HEK293 (cell line): ENCODE measurements around the gene NSD1.

Experiments
- CTCF ChIA-PET: fragments of 350-600 bp; formaldehyde crosslinking; extraction: SDS; loops from one replicate; lab custom pipeline; 2021; ENCODE audit warnings: antibody characterized with exemption; lab: Yijun Ruan, JAX
- POLR2A ChIA-PET: fragments of 300-600 bp; formaldehyde crosslinking; extraction: SDS; loops from one replicate; lab custom pipeline; 2020; ENCODE audit warnings: antibody characterized with exemption, inconsistent platforms; lab: Yijun Ruan, JAX
- H3K27ac ChIP-seq: fragments of 200-500 bp; sonication (Bioruptor generic); 2 replicates; pipeline ENCODE4 v1.5.1; 2014; ENCODE audit warnings: low read depth, low read length, control low read depth, inconsistent platforms; ENCODE audit errors: extremely low read depth
- H3K36me3 ChIP-seq, 2 experiments: fragments of 200-500 bp in 1 of 2; sonication (Bioruptor generic) in 1 of 2; 1 replicate in 1 of 2; 2 replicates in 1 of 2; pipeline ENCODE4 v1.5.1; 2014 to 2017; ENCODE audit warnings: inconsistent platforms in 2 of 2, low read length in 2 of 2; ENCODE audit not compliant: control insufficient read depth in 2 of 2, insufficient read depth in 1 of 2
- H3K4me1 ChIP-seq: fragments of 200-500 bp; sonication (Bioruptor generic); 2 replicates; pipeline ENCODE4 v1.5.1; 2014; ENCODE audit warnings: mild to moderate bottlenecking, low read length, inconsistent platforms; ENCODE audit not compliant: control insufficient read depth, insufficient read depth
- H3K4me3 ChIP-seq: 2 replicates; pipeline ENCODE4 v1.5.1; 2011; ENCODE audit warnings: low read depth, mild to moderate bottlenecking, control low read depth, low read length, moderate library complexity
- H3K9me3 ChIP-seq: fragments of 200-500 bp; sonication (Bioruptor generic); 2 replicates; pipeline ENCODE4 v1.5.1; 2014; ENCODE audit warnings: low read depth, low read length, inconsistent platforms; ENCODE audit not compliant: control insufficient read depth, insufficient read depth
- GLIS1 ChIP-seq: fragments of 450-650 bp; formaldehyde crosslinking; IDR thresholded peaks from 2 replicates; pipeline ENCODE4 v1.5.1; 2016; ENCODE audit warnings: missing biosample characterization, missing genetic modification characterization
- GLIS2 ChIP-seq: fragments of 450-650 bp; formaldehyde crosslinking; IDR thresholded peaks from 2 replicates; pipeline ENCODE4 v1.5.1; 2016; ENCODE audit warnings: missing biosample characterization, missing genetic modification characterization
- MZF1 ChIP-seq: fragments of 450-650 bp; formaldehyde crosslinking; IDR thresholded peaks from 2 replicates; pipeline ENCODE4 v1.5.1; 2017; ENCODE audit warnings: missing biosample characterization, missing genetic modification characterization, borderline replicate concordance
- SCRT2 ChIP-seq: fragments of 450-650 bp; formaldehyde crosslinking; IDR thresholded peaks from 2 replicates; pipeline ENCODE4 v1.5.1; 2016; ENCODE audit warnings: missing biosample characterization, missing genetic modification characterization
- SP2 ChIP-seq: fragments of 450-650 bp; formaldehyde crosslinking; IDR thresholded peaks from 2 replicates; pipeline ENCODE4 v1.5.1; 2016; ENCODE audit warnings: missing biosample characterization, missing genetic modification characterization
- ZIC2 ChIP-seq: fragments of 450-650 bp; formaldehyde crosslinking; IDR thresholded peaks from 2 replicates; pipeline ENCODE4 v1.5.1; 2016; ENCODE audit warnings: missing biosample characterization, missing genetic modification characterization
- ZNF121 ChIP-seq: fragments of 450-650 bp; formaldehyde crosslinking; IDR thresholded peaks from 2 replicates; pipeline ENCODE4 v1.5.1; 2016; ENCODE audit warnings: missing biosample characterization, missing genetic modification characterization
- ZNF133 ChIP-seq: fragments of 450-650 bp; formaldehyde crosslinking; IDR thresholded peaks from 2 replicates; pipeline ENCODE4 v1.5.1; 2016; ENCODE audit warnings: missing biosample characterization, missing genetic modification characterization
- ZNF341 ChIP-seq: fragments of 450-650 bp; formaldehyde crosslinking; IDR thresholded peaks from 2 replicates; pipeline ENCODE4; 2016; ENCODE audit warnings: low read depth, missing biosample characterization, missing genetic modification characterization
- ZNF354C ChIP-seq: fragments of 450-650 bp; formaldehyde crosslinking; IDR thresholded peaks from 2 replicates; pipeline ENCODE4 v1.5.1; 2016; ENCODE audit warnings: missing biosample characterization, missing genetic modification characterization, low read depth, borderline replicate concordance
- ZNF391 ChIP-seq: fragments of 450-650 bp; formaldehyde crosslinking; IDR thresholded peaks from 2 replicates; pipeline ENCODE4 v1.5.1; 2016; ENCODE audit warnings: low read depth, missing biosample characterization, missing genetic modification characterization, borderline replicate concordance
- ZNF404 ChIP-seq: fragments of 450-650 bp; formaldehyde crosslinking; IDR thresholded peaks from 2 replicates; pipeline ENCODE4 v1.5.1; 2017; ENCODE audit warnings: missing biosample characterization, missing genetic modification characterization
- ZNF48 ChIP-seq: fragments of 450-650 bp; formaldehyde crosslinking; IDR thresholded peaks from 2 replicates; pipeline ENCODE4 v1.5.1; 2016; ENCODE audit warnings: missing biosample characterization, missing genetic modification characterization
- ZNF513 ChIP-seq: fragments of 450-650 bp; IDR thresholded peaks from 2 replicates; pipeline ENCODE4 v1.5.1; 2018; ENCODE audit warnings: missing biosample characterization, missing genetic modification characterization
- ZNF549 ChIP-seq: fragments of 450-650 bp; IDR thresholded peaks from 2 replicates; pipeline ENCODE4 v1.5.1; 2018; ENCODE audit warnings: missing biosample characterization, missing genetic modification characterization, mild to moderate bottlenecking, inconsistent platforms, moderate library complexity
- ZNF677 ChIP-seq: fragments of 450-650 bp; IDR thresholded peaks from 2 replicates; pipeline ENCODE4 v1.5.0; 2018; ENCODE audit warnings: missing biosample characterization, mild to moderate bottlenecking, missing genetic modification characterization, moderate library complexity
- ZNF701 ChIP-seq: fragments of 450-650 bp; formaldehyde crosslinking; IDR thresholded peaks from 2 replicates; pipeline ENCODE4 v1.5.1; 2016; ENCODE audit warnings: missing biosample characterization, missing genetic modification characterization
- ZNF747 ChIP-seq: fragments of 450-650 bp; formaldehyde crosslinking; IDR thresholded peaks from 2 replicates; pipeline ENCODE4 v1.5.1; 2016; ENCODE audit warnings: missing biosample characterization, missing genetic modification characterization
- ZNF843 ChIP-seq: fragments of 450-650 bp; formaldehyde crosslinking; IDR thresholded peaks from 2 replicates; pipeline ENCODE4 v1.5.1; 2016; ENCODE audit warnings: missing biosample characterization, missing genetic modification characterization
- TF ChIP-seq, protein P1 (sequence below): fragments of 450-650 bp; formaldehyde crosslinking; IDR thresholded peaks from 2 replicates; pipeline ENCODE4 v1.5.1; 2017; ENCODE audit warnings: missing biosample characterization, missing genetic modification characterization
- TF ChIP-seq, protein P2 (sequence below): fragments of 450-650 bp; formaldehyde crosslinking; IDR thresholded peaks from 2 replicates; pipeline ENCODE4 v1.5.1; 2016; ENCODE audit warnings: missing biosample characterization, missing genetic modification characterization

The NSD1 gene

GRCh38 chr5:177093082-177093712 lies 40.4 kb upstream of the NSD1 start (continued):
- TF ChIP-seq, protein P1, sequence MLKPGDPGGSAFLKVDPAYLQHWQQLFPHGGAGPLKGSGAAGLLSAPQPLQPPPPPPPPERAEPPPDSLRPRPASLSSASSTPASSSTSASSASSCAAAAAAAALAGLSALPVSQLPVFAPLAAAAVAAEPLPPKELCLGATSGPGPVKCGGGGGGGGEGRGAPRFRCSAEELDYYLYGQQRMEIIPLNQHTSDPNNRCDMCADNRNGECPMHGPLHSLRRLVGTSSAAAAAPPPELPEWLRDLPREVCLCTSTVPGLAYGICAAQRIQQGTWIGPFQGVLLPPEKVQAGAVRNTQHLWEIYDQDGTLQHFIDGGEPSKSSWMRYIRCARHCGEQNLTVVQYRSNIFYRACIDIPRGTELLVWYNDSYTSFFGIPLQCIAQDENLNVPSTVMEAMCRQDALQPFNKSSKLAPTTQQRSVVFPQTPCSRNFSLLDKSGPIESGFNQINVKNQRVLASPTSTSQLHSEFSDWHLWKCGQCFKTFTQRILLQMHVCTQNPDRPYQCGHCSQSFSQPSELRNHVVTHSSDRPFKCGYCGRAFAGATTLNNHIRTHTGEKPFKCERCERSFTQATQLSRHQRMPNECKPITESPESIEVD (tag by site-specific recombination): no peak
- no peak for TF ChIP-seq ZNF133 (tag by site-specific recombination)
- no peak for TF ChIP-seq ZNF549

- Histone ChIP-seq H3K4me1 (no peaks in the 10 kb centered on the region), H3K27ac (no peak overlapping the region), H3K4me3 (no peak overlapping the region), H3K9me3 (no peaks in the 10 kb centered on the region), H3K36me3 (peaks cover 0 to 3% of the 10 kb centered on the region in 2 experiments; a peak in 1 of 3 replicates)
- POLR2A ChIA-PET: no interaction called here
- CTCF ChIA-PET: no interaction called here
- no peak for TF ChIP-seq MZF1 (tag by site-specific recombination)
- peak; percentile 90 for TF ChIP-seq ZNF121 (tag by site-specific recombination)
Observed at GRCh38 chr5:177093803-177094202, 39.8 kb upstream of the NSD1 start.

GRCh38 chr5:177094224-177095087 lies 39.1 kb upstream of the NSD1 start:
- TF ChIP-seq GLIS1 (peak; percentile 98), SCRT2 (tag by site-specific recombination) (peak; percentile 28; the same call in 1 of the 2 replicates), ZIC2 (tag by site-specific recombination) (peak; percentile 90), ZNF747 (tag by site-specific recombination) (no peak), ZNF354C (tag by site-specific recombination) (no peak), ZNF513 (peak; percentile 42), ZNF677 (tag by site-specific recombination) (no peak), ZNF404 (no peak), ZNF341 (tag by site-specific recombination) (peak; percentile 78), ZNF843 (no peak), ZNF701 (tag by site-specific recombination) (no peak), ZNF391 (tag by site-specific recombination) (no peak), GLIS2 (tag by site-specific recombination) (peak; percentile 62), SP2 (tag by site-specific recombination) (0 out of 2 replicates have a peak, but pooled peaks have one; percentile 18), ZNF48 (tag by site-specific recombination) (no peak)
- TF ChIP-seq, protein P2, sequence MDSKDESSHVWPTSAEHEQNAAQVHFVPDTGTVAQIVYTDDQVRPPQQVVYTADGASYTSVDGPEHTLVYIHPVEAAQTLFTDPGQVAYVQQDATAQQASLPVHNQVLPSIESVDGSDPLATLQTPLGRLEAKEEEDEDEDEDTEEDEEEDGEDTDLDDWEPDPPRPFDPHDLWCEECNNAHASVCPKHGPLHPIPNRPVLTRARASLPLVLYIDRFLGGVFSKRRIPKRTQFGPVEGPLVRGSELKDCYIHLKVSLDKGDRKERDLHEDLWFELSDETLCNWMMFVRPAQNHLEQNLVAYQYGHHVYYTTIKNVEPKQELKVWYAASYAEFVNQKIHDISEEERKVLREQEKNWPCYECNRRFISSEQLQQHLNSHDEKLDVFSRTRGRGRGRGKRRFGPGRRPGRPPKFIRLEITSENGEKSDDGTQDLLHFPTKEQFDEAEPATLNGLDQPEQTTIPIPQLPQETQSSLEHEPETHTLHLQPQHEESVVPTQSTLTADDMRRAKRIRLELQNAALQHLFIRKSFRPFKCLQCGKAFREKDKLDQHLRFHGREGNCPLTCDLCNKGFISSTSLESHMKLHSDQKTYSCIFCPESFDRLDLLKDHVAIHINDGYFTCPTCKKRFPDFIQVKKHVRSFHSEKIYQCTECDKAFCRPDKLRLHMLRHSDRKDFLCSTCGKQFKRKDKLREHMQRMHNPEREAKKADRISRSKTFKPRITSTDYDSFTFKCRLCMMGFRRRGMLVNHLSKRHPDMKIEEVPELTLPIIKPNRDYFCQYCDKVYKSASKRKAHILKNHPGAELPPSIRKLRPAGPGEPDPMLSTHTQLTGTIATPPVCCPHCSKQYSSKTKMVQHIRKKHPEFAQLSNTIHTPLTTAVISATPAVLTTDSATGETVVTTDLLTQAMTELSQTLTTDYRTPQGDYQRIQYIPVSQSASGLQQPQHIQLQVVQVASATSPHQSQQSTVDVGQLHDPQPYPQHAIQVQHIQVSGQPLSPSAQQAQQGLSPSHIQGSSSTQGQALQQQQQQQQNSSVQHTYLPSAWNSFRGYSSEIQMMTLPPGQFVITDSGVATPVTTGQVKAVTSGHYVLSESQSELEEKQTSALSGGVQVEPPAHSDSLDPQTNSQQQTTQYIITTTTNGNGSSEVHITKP (tag by site-specific recombination): peak; percentile 35
- TF ChIP-seq, all 188 proteins: peak for 8
- peaks cover 0 to 3% of the 10 kb centered on the region in 2 experiments; a peak in 1 of 3 replicates for H3K36me3 ChIP-seq
- no peaks in the 10 kb centered on the region for H3K9me3 ChIP-seq
- H3K4me1 ChIP-seq: no peaks in the 10 kb centered on the region
- no peak overlapping the region for H3K27ac ChIP-seq
- no peak overlapping the region for H3K4me3 ChIP-seq
- CTCF ChIA-PET: interaction anchor here (0.5 to 1.5 kb wide), 2 partner anchors 18 to 277 kb away, joined by 3 to 4 read pairs; no protein-coding TSS in a partner anchor
- POLR2A ChIA-PET: no interaction called here
